ENCODE measurements around the gene MXRA7.
"Not testable (repeated sequence)": the region's sequence is repeated elsewhere in the genome, so short reads cannot be mapped to it uniquely, and the experiment has no call there.

MXRA7 gene

GRCh38 chr17:76715496-76715830 is 4.7 kb upstream of the MXRA7 start:
- no peak for DNase-seq

GRCh38 chr17:76714822-76715495 is 4.2 kb upstream of the MXRA7 start:
- DNase-seq: peak; percentile 83

- DNase-seq: no peak
Observed at GRCh38 chr17:76714336-76714735, 3.6 kb upstream of the MXRA7 start.

GRCh38 chr17:76713765-76714164 is 3.0 kb upstream of the MXRA7 start:
- no peak for DNase-seq

- DNase-seq: not testable (repeated sequence)
Observed at GRCh38 chr17:76712321-76712720, 1.6 kb upstream of the MXRA7 start.

- DNase-seq: not testable (repeated sequence)
Observed at GRCh38 chr17:76709951-76710862, 558 bp downstream of the MXRA7 start.

- no peak for DNase-seq
Observed at GRCh38 chr17:76709077-76709950, 1.5 kb downstream of the MXRA7 start.

- DNase-seq: no peak
Observed at GRCh38 chr17:76707985-76708807, 2.6 kb downstream of the MXRA7 start.

- no peak for DNase-seq
Observed at GRCh38 chr17:76706817-76707216, 3.9 kb downstream of the MXRA7 start.

- DNase-seq: no peak
Observed at GRCh38 chr17:76704805-76705204, 6.0 kb downstream of the MXRA7 start.

- DNase-seq: no peak
Observed at GRCh38 chr17:76702941-76703637, 7.7 kb downstream of the MXRA7 start.

- peak; percentile 33 for DNase-seq
Observed at GRCh38 chr17:76702076-76702475, 8.7 kb downstream of the MXRA7 start.

- no peak for DNase-seq
Observed at GRCh38 chr17:76701471-76701967, 9.2 kb downstream of the MXRA7 start.

GRCh38 chr17:76700617-76701470 is 9.9 kb downstream of the MXRA7 start:
- no peak for DNase-seq

- no peak for DNase-seq
Observed at GRCh38 chr17:76700270-76700616, 10.5 kb downstream of the MXRA7 start.

GRCh38 chr17:76698466-76698977 is 12.2 kb downstream of the MXRA7 start:
- not testable (repeated sequence) for DNase-seq

- DNase-seq: peak; percentile 29
Observed at GRCh38 chr17:76697702-76698465, 12.9 kb downstream of the MXRA7 start.

GRCh38 chr17:76696763-76697701 is 13.7 kb downstream of the MXRA7 start:
- DNase-seq: no peak

Data from hematopoietic multipotent progenitor cell treated with erythropoietin and hydrocortisone succinate and interleukin-3 and kit ligand, for 4 days (in vitro differentiated cells).